Measurements from ENCODE around the gene CD300LF.

The CD300LF gene

GRCh38 chr17:74745548-74746177, 32.9 kb upstream of the CD300LF start:
- no peak for DNase-seq (ENCODE audit: extremely low read depth, low read depth)
- TF ChIP-seq, protein P1, sequence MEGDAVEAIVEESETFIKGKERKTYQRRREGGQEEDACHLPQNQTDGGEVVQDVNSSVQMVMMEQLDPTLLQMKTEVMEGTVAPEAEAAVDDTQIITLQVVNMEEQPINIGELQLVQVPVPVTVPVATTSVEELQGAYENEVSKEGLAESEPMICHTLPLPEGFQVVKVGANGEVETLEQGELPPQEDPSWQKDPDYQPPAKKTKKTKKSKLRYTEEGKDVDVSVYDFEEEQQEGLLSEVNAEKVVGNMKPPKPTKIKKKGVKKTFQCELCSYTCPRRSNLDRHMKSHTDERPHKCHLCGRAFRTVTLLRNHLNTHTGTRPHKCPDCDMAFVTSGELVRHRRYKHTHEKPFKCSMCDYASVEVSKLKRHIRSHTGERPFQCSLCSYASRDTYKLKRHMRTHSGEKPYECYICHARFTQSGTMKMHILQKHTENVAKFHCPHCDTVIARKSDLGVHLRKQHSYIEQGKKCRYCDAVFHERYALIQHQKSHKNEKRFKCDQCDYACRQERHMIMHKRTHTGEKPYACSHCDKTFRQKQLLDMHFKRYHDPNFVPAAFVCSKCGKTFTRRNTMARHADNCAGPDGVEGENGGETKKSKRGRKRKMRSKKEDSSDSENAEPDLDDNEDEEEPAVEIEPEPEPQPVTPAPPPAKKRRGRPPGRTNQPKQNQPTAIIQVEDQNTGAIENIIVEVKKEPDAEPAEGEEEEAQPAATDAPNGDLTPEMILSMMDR (IDR thresholded peaks at IDR 0.05; ENCODE audit: low read depth, low read length), result no peak; the same call in 1 of the 2 replicates

- TF ChIP-seq, protein P1 (IDR thresholded peaks at IDR 0.05; ENCODE audit: low read depth, low read length), result peak; percentile 100
- peak; percentile 16 for DNase-seq (ENCODE audit: extremely low read depth, low read depth)
Observed at GRCh38 chr17:74744714-74745547, 32.2 kb upstream of the CD300LF start.

GRCh38 chr17:74744349-74744713, 31.6 kb upstream of the CD300LF start:
- no peak for DNase-seq (ENCODE audit: extremely low read depth, low read depth)
- TF ChIP-seq, protein P1 (IDR thresholded peaks at IDR 0.05; ENCODE audit: low read depth, low read length), result no peak

DNA sequence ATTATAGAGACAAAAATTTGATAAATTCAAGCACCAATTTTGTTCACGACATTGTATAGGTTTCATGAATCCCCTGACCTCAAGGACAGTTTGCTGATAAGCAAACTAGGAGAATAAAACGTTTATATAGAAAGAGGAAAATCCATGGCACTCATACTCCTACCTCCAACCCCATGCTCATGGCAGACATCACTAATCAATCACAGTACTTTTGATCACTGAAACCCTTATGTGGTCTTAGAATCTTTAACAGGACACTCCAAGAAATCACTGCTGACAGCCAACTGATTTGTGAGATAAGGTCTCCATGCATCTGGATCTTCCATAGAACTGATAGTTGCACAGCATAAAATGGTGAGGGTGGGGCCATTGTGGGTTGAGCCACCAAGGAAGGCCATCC, 31.0 kb upstream of the CD300LF start:
- no peak for DNase-seq (ENCODE audit: extremely low read depth, low read depth)

GRCh38 chr17:74742978-74743545, 30.3 kb upstream of the CD300LF start:
- TF ChIP-seq, protein P1 (IDR thresholded peaks at IDR 0.05; ENCODE audit: low read depth, low read length), result no peak
- no peak for DNase-seq (ENCODE audit: extremely low read depth, low read depth)

More for the DNA sequence above, 31.0 kb upstream of the CD300LF start:
- TF ChIP-seq, protein P1 (IDR thresholded peaks at IDR 0.05; ENCODE audit: low read depth, low read length), result no peak

DNA sequence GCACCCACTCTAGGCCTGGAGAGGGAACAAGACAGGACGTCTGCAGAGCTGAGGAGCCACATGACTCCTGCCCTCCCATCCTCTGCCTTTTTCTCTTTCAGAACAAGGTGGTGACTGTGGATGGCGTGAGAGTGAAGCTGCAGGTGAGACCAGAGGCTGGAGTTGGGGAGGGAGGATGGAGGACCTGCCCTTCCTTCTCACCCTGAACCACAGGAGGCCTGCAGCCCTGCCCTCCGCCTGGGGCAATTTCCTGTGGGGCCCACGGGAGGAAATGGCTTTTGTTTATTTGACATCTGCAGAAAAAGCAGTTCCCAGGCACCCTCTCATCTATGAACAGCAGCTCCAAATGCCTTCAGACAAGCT, 29.4 kb upstream of the CD300LF start:
- no peak for DNase-seq (ENCODE audit: extremely low read depth, low read depth)
- TF ChIP-seq, protein P1 (IDR thresholded peaks at IDR 0.05; ENCODE audit: low read depth, low read length), result no peak
